Measurements from ENCODE around the gene ALKBH6.
"Not testable (repeated sequence)": the region's sequence is repeated elsewhere in the genome, so short reads cannot be mapped to it uniquely, and the experiment has no call there.

The ALKBH6 gene

DNA sequence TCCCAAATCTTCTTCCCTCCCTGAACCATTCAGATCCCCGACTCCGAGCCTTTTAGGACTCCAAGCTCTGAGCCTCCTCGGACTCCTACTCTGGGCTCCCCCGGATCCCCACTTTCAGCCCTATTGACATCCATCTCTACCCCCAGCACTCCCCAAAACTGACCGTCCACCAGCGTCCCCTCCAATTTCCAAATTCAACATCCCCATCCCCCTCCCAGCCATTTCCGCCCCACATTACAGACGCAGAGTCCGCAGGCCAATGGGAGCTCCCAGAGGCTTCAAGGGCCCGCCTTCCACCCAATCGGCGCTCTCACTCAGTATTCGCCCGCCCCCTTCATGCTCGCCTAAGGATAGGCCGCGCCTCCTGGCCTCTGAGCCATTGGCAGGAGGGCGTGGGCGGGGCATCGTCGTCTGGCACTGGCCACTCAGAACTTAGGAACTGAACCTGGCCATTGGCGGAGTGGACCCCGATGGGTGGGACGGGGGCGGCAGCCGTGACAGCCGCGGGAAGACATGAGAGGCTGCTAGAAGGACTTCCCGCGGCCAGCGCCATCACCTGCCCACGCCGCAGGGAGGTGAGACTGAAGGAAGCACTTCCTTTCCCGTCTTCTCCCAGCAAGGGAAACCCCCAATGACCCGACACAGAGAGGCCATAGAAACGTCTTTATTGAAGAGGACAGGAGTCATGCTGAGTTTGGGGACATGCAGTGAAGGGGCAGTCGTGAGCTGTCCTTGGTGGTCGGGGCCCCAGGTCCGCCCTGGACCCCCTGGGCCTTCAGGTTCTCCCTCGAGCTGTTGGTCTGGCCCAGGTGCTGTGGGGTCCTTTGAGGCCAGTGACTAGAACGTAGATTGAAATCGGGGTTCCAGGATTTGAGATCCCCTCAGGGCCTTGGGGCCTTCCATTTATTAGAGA is at the start of gene ALKBH6:
TSS of gene ALKBH6 (minus strand) at position 202 of the 913 bp plus-strand sequence. CDS start 816 bp downstream, outside the sequence.
- DNase-seq = peak; percentile 65 to 99 (median 97)

DNA sequence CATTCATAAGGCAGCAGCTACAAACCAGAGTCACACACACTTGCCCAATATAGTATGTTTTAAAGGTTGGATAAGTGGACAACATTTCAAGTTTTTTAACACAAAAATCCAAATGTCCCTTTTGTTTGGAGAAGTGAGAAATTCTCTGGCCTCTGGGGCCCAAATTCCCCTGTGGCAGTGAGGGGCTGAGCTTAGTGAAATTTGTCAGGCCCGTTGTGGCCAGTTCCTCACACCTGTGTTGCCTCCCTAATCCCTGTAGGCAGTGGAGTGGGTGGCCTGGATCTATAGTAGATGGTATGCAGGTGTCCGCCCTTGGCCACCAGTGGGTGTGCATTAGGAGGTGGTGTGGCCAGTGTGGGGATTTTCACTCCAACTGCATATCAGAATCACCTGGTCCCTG is 47.4 kb upstream of the ALKBH6 start:
- DNase-seq = no peak

DNA sequence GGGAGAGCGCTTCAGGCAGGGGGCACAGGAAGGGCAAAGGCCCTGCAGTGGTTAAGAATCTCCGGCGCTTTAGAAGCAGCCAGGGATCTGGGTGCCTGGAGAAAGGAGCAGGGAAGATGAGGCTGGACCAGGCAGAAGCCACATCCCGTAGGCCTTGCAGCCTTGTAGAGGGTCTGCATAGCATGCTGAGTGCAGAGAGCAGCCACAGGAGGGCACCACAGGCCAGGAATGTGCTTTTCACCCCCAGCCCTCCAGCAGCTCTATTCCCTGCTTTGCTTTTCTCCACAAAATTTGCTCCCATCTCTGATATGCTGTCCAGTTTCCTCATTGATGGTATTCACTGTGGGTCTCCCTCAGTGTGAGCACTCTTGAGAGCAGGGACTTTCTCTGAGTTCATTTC is 46.4 kb upstream of the ALKBH6 start:
- peak in 41 of 51 donors; percentile 8 to 82 (median 39) for DNase-seq

GRCh38 chr19:36059180-36059910 is 45.3 kb upstream of the ALKBH6 start:
- no peak for DNase-seq

- DNase-seq = no peak
Measured at GRCh38 chr19:36058481-36059179, 44.6 kb upstream of the ALKBH6 start.

- DNase-seq = peak in 49 of 51 donors; percentile 89 to 100 (median 97)
Measured at GRCh38 chr19:36054733-36055686, 41.0 kb upstream of the ALKBH6 start, which contains the start of gene WDR62. Gene WDR62 (plus strand): TSS chr19:36054897. CDS start chr19:36054972, 75 bp downstream.

DNA sequence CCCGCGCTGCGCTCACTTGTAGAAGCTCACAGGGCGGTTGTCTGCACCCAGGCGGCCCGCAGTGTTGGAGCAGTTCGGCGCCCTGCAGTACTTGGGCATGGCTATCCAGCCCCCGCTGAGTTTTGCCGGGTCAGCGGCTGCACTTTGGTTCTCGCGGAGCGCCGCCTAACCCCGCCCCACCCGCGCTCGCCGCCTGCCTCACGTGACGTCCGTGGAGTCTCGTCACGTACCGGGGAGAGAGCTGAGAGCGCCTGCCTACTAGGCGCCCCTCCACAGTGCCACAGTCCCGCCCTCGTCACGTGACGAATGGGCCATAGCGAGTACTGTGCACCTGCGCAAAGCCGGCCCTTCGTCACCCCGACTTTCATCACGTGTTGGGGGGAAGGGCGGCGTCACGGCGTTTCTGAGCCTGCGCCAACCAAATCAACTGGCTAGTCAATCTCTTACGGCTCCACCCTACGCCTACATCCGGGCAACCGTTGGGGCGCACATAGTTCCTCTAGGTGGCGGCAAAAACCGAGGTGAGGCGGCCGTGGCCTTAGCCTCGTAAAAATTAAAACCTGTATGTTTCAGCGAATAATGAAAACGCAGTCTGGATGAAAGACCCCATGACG is 40.2 kb upstream of the ALKBH6 start, which contains the start of gene THAP8:
TSS of gene THAP8 (minus strand) at position 167 of the 614 bp plus-strand sequence. CDS start at position 99, 68 bp downstream.
- peak; percentile 95 to 100 (median 99) for DNase-seq

DNA sequence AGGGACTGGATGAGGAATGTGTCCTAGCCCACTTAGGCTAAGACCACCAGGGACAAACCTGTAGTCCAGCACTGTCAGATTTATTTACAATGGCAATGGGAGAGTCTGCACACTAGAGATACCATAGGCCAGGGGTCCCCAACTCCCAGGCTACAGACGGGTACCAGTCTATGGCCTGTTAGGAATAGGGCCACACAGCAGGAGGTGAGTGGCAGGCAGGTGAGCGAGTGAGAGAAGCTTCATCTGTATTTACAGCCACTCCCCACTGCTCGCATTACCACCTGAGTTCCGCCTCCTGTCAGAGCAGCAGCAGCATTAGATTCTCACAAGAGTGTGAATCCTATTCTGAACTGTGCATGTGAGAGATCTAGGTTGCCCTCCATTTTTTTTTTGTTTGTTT is 37.6 kb upstream of the ALKBH6 start:
- no peak for DNase-seq

DNA sequence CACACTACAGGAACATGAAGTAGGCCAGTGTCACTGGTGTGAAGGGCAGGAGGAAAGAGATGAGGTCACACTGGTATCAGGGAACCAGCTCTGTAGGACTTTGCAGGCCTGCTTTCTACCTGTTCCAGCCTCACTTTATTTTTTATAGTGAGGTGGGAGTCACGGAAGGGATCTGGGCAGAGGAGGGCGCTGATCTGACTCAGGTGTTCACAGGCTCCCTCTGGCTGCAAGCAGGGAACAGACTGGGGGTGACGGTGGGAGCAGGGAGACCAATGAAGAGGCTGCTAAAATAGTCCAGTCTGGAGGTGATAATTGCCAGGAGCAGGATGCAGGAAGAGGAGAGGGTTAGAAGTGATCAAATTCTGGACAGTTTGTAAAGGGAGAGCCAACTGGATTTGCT is 37.2 kb upstream of the ALKBH6 start:
- DNase-seq = peak in 3 of 51 donors; percentile 3 to 20 (median 19)

GRCh38 chr19:36049080-36049698 is 35.2 kb upstream of the ALKBH6 start:
- DNase-seq = no peak

GRCh38 chr19:36047835-36048234 is 33.8 kb upstream of the ALKBH6 start:
- no peak for DNase-seq

- DNase-seq = peak in 22 of 51 donors; percentile 5 to 72 (median 28)
Measured at GRCh38 chr19:36046443-36047050, 32.5 kb upstream of the ALKBH6 start.

GRCh38 chr19:36043952-36044351 is 29.9 kb upstream of the ALKBH6 start:
- DNase-seq = peak in 8 of 51 donors; percentile 3 to 41 (median 18)

DNA sequence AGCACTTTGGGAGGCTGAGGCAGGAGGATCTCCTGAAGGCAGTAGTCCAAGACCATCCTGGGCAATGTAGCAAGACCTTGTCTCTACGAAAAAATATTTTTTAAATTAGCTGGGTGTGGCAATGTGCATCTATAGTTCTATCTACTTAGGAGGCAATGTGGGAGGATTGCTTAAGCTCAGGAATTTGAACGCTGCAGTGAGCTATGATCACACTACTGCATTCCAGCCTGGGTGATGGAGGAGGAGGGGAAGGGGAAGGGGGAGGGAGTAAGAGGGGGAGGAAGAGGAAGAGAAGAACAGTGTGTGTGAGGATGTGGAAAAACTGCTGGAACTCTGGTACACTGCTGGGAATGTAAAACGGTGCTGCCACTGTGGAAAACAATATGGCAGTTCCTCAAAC is 27.8 kb upstream of the ALKBH6 start:
- DNase-seq = peak in 1 of 51 donors; percentile 5

DNA sequence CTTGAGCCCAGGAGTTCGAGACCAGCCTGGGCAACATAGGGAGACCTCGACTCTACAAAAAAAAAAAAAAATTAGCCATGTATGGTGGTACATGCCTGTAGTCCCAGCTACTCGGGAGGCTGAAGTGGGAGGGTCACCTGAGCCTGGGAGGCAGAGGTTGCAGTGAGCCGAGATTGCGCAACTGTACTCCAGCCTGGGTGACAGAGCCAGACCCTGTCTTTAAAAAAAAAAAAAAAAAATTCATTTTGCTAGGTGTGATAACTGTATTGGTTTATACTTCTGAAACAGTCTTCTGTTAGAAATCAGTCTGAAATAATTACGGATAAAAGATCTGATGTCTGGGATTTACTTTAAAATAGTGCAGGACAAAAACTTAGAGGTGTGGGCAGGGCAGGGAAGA is 27.1 kb upstream of the ALKBH6 start:
- not testable (repeated sequence) for DNase-seq

- no peak for DNase-seq
Measured at GRCh38 chr19:36040495-36040894, 26.5 kb upstream of the ALKBH6 start.

DNA sequence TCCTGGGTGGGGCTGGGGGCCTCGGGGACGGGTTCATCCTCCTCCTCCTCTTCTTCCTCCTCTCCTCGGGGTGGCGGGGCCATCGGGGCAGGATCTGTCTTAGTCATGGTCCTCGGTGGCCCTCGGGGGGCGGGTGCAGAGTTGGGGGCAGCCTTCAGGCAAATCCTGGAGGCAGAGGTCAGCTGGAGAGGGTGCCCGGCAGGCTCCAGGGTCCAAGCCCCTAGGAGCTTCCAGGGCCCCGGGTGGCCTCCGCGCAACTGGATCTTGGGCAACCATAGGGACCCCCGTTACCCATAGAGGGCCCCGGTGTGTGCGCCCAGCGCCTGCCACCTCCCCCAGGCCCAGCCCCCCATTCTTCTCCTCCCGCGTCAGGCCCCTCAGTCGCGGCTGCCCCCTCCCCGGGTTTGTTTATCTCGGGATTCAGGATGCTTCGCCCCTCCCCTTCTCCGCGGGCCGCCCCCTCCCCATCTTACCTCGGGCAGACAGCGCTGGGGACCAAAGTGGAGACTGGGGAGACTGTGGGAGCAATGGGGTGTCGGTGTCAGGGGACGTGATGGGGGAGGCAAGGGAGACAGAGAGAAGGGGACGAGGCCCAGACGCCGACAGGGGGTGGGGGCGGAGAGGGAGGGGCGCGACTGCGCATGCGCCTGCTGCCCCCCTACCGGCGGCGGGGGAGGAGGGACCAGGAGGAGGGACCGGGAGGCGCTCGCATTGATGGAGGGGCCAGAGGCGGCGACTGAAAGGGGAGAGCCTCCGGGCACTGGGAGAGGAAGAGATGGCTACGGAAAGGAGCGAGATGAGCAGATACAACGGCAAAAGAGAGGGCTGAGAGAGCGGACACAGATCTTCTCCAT is 18.5 kb upstream of the ALKBH6 start, which contains the start of gene CLIP3:
TSS of gene CLIP3 (minus strand) at position 623 of the 854 bp plus-strand sequence. CDS start at position 107, 516 bp downstream.
- peak; percentile 15 to 89 (median 74) for DNase-seq

- DNase-seq = no peak
Measured at GRCh38 chr19:36031308-36031707, 17.3 kb upstream of the ALKBH6 start.

All from hypothalamus (tissue), 51 donors.